HepG2 (cell line): ENCODE data around the gene RPRD1A. TPM values are rescaled to one million over a fixed set of nuclear protein-coding genes. Genes with fewer than 3 reads are reported as not detected.

Source experiments
- ATAD3A ChIP-seq: sonication (generic); formaldehyde crosslinking; IDR thresholded peaks from 2 replicates; pipeline ENCODE4 v1.4.0; 2020; ENCODE audit warnings: missing genetic modification reagents
- EED ChIP-seq: sonication (generic); formaldehyde crosslinking; IDR thresholded peaks from 2 replicates; pipeline ENCODE4 v1.5.0; 2020; ENCODE audit warnings: mild to moderate bottlenecking, missing genetic modification reagents
- FOXJ3 ChIP-seq: sonication (generic); formaldehyde crosslinking; IDR thresholded peaks from 2 replicates; pipeline ENCODE4 v1.4.0; 2020; ENCODE audit warnings: missing genetic modification reagents, mild to moderate bottlenecking, borderline replicate concordance
- HNF4A ChIP-seq: sonication (generic); formaldehyde crosslinking; IDR thresholded peaks from 2 replicates; pipeline ENCODE4 v1.4.0; 2020; ENCODE audit warnings: missing genetic modification reagents
- HNRNPL ChIP-seq: fragments of 200-400 bp; formaldehyde crosslinking; IDR thresholded peaks from 2 replicates; pipeline ENCODE4 v1.6.1; 2017; ENCODE audit warnings: mild to moderate bottlenecking, low read depth, low read length
- HNRNPUL1 ChIP-seq: fragments of 200-400 bp; formaldehyde crosslinking; IDR thresholded peaks from 2 replicates; pipeline ENCODE4 v1.6.1; 2017; ENCODE audit warnings: low read depth, mild to moderate bottlenecking, low read length, moderate library complexity
- NFKB2 ChIP-seq: sonication (generic); formaldehyde crosslinking; IDR thresholded peaks from 2 replicates; pipeline ENCODE4 v1.4.0; 2020; ENCODE audit warnings: missing genetic modification reagents, borderline replicate concordance
- NRL ChIP-seq: sonication (generic); formaldehyde crosslinking; IDR thresholded peaks from 2 replicates; pipeline ENCODE4 v1.5.0; 2020; ENCODE audit warnings: missing genetic modification reagents, mild to moderate bottlenecking, moderate library complexity, borderline replicate concordance
- SMARCE1 ChIP-seq: fragments of 450-650 bp; IDR thresholded peaks from 2 replicates; pipeline ENCODE4 v1.6.1; 2017; ENCODE audit warnings: borderline replicate concordance
- ZBTB7A ChIP-seq: sonication (generic); formaldehyde crosslinking; IDR thresholded peaks from 2 replicates; pipeline ENCODE4 v1.8.0; 2022; ENCODE audit warnings: mild to moderate bottlenecking, missing genetic modification reagents
- ZFP62 ChIP-seq: sonication (generic); formaldehyde crosslinking; IDR thresholded peaks from 2 replicates; pipeline ENCODE4 v1.4.0; 2020; ENCODE audit warnings: missing genetic modification reagents
- ZNF367 ChIP-seq: sonication (generic); formaldehyde crosslinking; IDR thresholded peaks from 2 replicates; pipeline ENCODE4 v1.4.0; 2020; ENCODE audit warnings: missing genetic modification reagents, borderline replicate concordance
- ZNF569 ChIP-seq: sonication (generic); formaldehyde crosslinking; IDR thresholded peaks from 2 replicates; pipeline ENCODE4 v1.5.0; 2020; ENCODE audit warnings: mild to moderate bottlenecking, missing genetic modification reagents, moderate library complexity, borderline replicate concordance
- ZNF747 ChIP-seq: sonication (generic); formaldehyde crosslinking; IDR thresholded peaks from 2 replicates; pipeline ENCODE4 v1.8.1; 2023; ENCODE audit warnings: missing genetic modification reagents, mild to moderate bottlenecking, borderline replicate concordance
- ZNF75D ChIP-seq: sonication (generic); formaldehyde crosslinking; IDR thresholded peaks from 2 replicates; pipeline ENCODE4 v1.8.1; 2023; ENCODE audit warnings: missing genetic modification reagents, mild to moderate bottlenecking, borderline replicate concordance
- polyA plus RNA-seq, 8 experiments: library from polyadenylated mRNA; depleted of rRNA in 3 of 8; stranded (reverse) in 7 of 8; unstranded in 1 of 8; fragments of >200 nt; fragmentation: Illumina TruSeq in 4 of 8; extraction: Trizol in 4 of 8; gene quantifications; 2 replicates each; pipeline versions ENCODE4 v1.2.1 to v1.2.3, GENCODE V29; 2011 to 2016; ENCODE audit warnings: low read depth in 4 of 8, missing spikeins in 1 of 8, mixed read lengths in 1 of 8; ENCODE audit not compliant: insufficient read depth in 1 of 8
- total RNA-seq, 5 experiments: library from RNA; depleted of rRNA; stranded (reverse); fragments of >200 nt; fragmentation: Illumina TruSeq; extraction: Trizol; gene quantifications; 2 replicates each; pipeline ENCODE4 v1.2.3, GENCODE V29; 2016; ENCODE audit warnings: low read depth in 1 of 5
- TF ChIP-seq, protein P1 (sequence below): sonication (generic); formaldehyde crosslinking; IDR thresholded peaks from 2 replicates; pipeline ENCODE4 v1.4.0; 2020; ENCODE audit warnings: missing genetic modification reagents, borderline replicate concordance
- TF ChIP-seq, protein P2 (sequence below): sonication (generic); formaldehyde crosslinking; IDR thresholded peaks from 2 replicates; pipeline ENCODE4 v1.4.0; 2020; ENCODE audit warnings: missing genetic modification reagents
- TF ChIP-seq, protein P3 (sequence below): sonication (generic); formaldehyde crosslinking; IDR thresholded peaks from 2 replicates; pipeline ENCODE4 v1.4.0; 2020; ENCODE audit warnings: low read depth, missing genetic modification reagents
- TF ChIP-seq, protein P4 (sequence below): IDR thresholded peaks from 2 replicates; pipeline ENCODE4 v1.6.1; 2018; ENCODE audit warnings: missing genetic modification reagents

RPRD1A gene
- total and polyA plus RNA-seq, 2 of the 13 experiments (the other 11 are each of a cell fraction or from before 2014, with no cell fraction given), result 42.5 to 78.2 TPM

DNA sequence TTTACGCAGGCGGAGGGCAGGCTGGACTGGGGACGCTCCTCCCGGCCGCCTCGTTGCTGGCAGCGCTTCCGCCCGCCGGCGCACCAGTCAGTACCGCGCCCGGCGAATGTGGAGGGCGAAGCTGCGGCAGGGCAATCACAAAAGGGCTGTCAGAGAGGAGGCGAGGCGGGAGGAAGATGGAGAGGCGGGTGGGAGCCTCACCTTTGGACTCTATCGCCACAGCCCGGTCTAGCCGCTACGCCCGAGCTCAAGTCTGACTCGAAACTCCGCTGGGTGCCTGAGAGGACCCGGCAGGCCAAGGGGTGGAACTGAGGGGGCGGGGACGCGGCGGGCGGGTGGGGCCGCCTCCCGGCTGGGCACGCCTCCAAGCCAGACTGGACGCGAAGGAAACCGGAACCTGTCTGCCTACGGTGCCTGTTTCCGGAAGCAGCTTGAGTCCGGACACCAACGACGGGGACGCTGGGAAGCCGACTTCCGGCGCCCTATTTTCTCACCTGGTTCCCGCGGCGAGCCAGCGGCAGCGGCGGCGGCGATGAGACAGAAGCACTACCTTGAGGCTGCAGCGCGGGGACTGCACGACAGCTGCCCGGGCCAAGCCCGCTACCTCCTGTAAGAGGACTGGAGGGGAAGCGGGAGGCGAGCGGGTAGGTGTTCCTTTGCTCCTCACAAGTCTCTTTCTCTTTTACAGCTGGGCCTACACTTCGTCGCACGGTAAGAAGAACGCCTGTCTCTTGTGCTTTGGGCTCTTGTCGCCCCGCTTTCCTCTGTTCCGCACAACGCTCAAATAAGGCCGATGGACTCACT lies 95.0 kb downstream of the RPRD1A start, which contains the start of gene RMP24 (continued):
- TF ChIP-seq, protein P1, sequence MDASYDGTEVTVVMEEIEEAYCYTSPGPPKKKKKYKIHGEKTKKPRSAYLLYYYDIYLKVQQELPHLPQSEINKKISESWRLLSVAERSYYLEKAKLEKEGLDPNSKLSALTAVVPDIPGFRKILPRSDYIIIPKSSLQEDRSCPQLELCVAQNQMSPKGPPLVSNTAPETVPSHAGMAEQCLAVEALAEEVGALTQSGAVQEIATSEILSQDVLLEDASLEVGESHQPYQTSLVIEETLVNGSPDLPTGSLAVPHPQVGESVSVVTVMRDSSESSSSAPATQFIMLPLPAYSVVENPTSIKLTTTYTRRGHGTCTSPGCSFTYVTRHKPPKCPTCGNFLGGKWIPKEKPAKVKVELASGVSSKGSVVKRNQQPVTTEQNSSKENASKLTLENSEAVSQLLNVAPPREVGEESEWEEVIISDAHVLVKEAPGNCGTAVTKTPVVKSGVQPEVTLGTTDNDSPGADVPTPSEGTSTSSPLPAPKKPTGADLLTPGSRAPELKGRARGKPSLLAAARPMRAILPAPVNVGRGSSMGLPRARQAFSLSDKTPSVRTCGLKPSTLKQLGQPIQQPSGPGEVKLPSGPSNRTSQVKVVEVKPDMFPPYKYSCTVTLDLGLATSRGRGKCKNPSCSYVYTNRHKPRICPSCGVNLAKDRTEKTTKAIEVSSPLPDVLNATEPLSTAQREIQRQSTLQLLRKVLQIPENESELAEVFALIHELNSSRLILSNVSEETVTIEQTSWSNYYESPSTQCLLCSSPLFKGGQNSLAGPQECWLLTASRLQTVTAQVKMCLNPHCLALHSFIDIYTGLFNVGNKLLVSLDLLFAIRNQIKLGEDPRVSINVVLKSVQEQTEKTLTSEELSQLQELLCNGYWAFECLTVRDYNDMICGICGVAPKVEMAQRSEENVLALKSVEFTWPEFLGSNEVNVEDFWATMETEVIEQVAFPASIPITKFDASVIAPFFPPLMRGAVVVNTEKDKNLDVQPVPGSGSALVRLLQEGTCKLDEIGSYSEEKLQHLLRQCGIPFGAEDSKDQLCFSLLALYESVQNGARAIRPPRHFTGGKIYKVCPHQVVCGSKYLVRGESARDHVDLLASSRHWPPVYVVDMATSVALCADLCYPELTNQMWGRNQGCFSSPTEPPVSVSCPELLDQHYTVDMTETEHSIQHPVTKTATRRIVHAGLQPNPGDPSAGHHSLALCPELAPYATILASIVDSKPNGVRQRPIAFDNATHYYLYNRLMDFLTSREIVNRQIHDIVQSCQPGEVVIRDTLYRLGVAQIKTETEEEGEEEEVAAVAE (CRISPR knock-in tag), result peak; percentile 77; the same call in 1 of the 2 replicates
- TF ChIP-seq ZNF367 (CRISPR knock-in tag) (0 out of 2 replicates have a peak, but pooled peaks have one; percentile 79), ZNF75D (CRISPR knock-in tag) (no peak), NFKB2 (CRISPR knock-in tag) (peak; percentile 74; the same call in 1 of the 2 replicates), HNF4A (peak; percentile 89), ATAD3A (CRISPR knock-in tag) (no peak), ZNF747 (CRISPR knock-in tag) (peak; percentile 52; the same call in 1 of the 2 replicates), ZFP62 (no peak), ZBTB7A (CRISPR knock-in tag) (no peak), ZNF569 (CRISPR knock-in tag) (no peak), HNRNPL (peak; percentile 69; the same call in 1 of the 2 replicates), HNRNPUL1 (no peak), NRL (CRISPR knock-in tag) (peak; percentile 60), FOXJ3 (CRISPR knock-in tag) (no peak), EED (CRISPR knock-in tag) (no peak), SMARCE1 (no peak)
- TF ChIP-seq, protein P2, sequence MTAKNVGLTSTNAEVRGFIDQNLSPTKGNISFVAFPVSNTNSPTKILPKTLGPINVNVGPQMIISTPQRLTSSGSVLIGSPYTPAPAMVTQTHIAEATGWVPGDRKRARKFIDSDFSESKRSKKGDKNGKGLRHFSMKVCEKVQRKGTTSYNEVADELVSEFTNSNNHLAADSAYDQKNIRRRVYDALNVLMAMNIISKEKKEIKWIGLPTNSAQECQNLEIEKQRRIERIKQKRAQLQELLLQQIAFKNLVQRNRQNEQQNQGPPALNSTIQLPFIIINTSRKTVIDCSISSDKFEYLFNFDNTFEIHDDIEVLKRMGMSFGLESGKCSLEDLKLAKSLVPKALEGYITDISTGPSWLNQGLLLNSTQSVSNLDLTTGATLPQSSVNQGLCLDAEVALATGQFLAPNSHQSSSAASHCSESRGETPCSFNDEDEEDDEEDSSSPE, result peak; percentile 66
- TF ChIP-seq, protein P3, sequence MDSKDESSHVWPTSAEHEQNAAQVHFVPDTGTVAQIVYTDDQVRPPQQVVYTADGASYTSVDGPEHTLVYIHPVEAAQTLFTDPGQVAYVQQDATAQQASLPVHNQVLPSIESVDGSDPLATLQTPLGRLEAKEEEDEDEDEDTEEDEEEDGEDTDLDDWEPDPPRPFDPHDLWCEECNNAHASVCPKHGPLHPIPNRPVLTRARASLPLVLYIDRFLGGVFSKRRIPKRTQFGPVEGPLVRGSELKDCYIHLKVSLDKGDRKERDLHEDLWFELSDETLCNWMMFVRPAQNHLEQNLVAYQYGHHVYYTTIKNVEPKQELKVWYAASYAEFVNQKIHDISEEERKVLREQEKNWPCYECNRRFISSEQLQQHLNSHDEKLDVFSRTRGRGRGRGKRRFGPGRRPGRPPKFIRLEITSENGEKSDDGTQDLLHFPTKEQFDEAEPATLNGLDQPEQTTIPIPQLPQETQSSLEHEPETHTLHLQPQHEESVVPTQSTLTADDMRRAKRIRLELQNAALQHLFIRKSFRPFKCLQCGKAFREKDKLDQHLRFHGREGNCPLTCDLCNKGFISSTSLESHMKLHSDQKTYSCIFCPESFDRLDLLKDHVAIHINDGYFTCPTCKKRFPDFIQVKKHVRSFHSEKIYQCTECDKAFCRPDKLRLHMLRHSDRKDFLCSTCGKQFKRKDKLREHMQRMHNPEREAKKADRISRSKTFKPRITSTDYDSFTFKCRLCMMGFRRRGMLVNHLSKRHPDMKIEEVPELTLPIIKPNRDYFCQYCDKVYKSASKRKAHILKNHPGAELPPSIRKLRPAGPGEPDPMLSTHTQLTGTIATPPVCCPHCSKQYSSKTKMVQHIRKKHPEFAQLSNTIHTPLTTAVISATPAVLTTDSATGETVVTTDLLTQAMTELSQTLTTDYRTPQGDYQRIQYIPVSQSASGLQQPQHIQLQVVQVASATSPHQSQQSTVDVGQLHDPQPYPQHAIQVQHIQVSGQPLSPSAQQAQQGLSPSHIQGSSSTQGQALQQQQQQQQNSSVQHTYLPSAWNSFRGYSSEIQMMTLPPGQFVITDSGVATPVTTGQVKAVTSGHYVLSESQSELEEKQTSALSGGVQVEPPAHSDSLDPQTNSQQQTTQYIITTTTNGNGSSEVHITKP, result peak; percentile 84
- TF ChIP-seq, protein P4, sequence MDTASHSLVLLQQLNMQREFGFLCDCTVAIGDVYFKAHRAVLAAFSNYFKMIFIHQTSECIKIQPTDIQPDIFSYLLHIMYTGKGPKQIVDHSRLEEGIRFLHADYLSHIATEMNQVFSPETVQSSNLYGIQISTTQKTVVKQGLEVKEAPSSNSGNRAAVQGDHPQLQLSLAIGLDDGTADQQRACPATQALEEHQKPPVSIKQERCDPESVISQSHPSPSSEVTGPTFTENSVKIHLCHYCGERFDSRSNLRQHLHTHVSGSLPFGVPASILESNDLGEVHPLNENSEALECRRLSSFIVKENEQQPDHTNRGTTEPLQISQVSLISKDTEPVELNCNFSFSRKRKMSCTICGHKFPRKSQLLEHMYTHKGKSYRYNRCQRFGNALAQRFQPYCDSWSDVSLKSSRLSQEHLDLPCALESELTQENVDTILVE, result peak; percentile 89
